ENCODE measurements around the gene PANX1. TPM values are rescaled to one million over a fixed set of nuclear protein-coding genes. Genes with fewer than 3 reads are reported as not detected.

The PANX1 gene
- total RNA-seq, 1 experiment from 2014 or later = 62.9 TPM

DNA sequence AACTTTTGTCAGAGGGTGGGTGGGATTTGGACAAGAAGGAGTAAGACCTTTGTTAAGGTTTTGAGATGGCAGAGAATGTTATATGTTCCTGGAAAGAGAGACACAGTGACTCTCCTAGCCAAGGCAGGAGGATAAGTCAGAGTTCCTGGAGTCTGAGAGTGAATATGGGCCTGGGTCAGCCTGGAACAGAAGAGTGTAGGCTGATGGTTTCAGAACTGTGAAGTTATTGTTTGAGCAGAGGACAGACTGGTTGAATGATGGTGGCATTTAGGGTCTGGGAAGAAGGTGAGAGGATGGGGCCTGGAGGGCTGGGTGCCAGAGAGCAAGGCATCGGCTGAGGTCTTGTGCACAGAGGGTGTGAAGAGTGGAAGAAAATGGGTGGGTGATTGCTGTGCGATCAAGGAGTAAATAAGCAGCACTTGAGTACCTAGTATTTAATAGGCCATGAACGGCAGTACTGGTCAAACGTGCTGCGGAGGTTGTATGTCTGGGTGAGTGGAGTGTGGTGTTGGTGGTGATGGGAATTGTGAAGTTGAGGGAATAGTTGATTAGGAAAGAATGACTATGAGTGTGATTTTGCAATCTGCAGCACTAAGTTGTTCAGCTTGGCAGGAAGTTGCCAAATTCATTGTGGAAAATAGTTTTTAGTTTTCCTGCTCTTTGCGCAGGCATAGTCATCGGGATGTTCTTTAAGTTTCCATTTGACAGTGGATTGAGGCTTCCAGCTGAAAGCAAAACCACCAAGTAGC lies 1.8 kb downstream of the PANX1 start:
- Histone ChIP-seq H4K20me1 (ENCODE audit: low read length) (peaks cover 54% of the 10 kb centered on the region), H3K79me2 (ENCODE audit: low read length) (peaks cover 85% of the 10 kb centered on the region), H2AFZ (ENCODE audit: low read length) (no peak overlapping the region), H3K9me2 (replicated peaks; ENCODE audit: low read length) (no peaks in the 10 kb centered on the region), H3F3A (ENCODE audit: low read length, unreplicated experiment) (peaks cover 3% of the 10 kb centered on the region), H3K27me3 (ENCODE audit: low read length) (no peaks in the 10 kb centered on the region), H3K27ac (ENCODE audit: low read length) (peak overlapping the region; percentile 91), H3K4me1 (ENCODE audit: insufficient read depth, low read length) (peaks cover 71% of the 10 kb centered on the region), H3K4me2 (ENCODE audit: low read length) (peak overlapping the region; percentile 92), H3K9me3 (ENCODE audit: low read length) (no peaks in the 10 kb centered on the region), H3K9ac (ENCODE audit: low read length) (peak overlapping the region; percentile 96), H3K4me3 (ENCODE audit: low read length) (peak overlapping the region; percentile 94), H3K36me3 (ENCODE audit: low read depth, low read length) (no peaks in the 10 kb centered on the region)
- intact Hi-C loops (cut with micrococcal nuclease) = loop anchor here (5.0 kb wide), 1 partner anchor 193 kb away; no protein-coding TSS in a partner anchor
- ChIA-PET POLR2A (ENCODE audit: unreplicated experiment) (no interaction called here), CTCF (no interaction called here)
- TF ChIP-seq EZH2phosphoT487 (IDR thresholded peaks at IDR 0.05; ENCODE audit: borderline replicate concordance, low read length) = no peak
- no peak for TF ChIP-seq CTCF (conservative IDR thresholded peaks at IDR 0.05; ENCODE audit: low read depth, low read length)
- no peak for TF ChIP-seq EZH2 (IDR thresholded peaks at IDR 0.05; ENCODE audit: low read length, unreplicated experiment)
- peak; percentile 41 for DNase-seq
- no TSS peak for BruUV-seq (replicated peaks)
- ATAC-seq = no peak

DNA sequence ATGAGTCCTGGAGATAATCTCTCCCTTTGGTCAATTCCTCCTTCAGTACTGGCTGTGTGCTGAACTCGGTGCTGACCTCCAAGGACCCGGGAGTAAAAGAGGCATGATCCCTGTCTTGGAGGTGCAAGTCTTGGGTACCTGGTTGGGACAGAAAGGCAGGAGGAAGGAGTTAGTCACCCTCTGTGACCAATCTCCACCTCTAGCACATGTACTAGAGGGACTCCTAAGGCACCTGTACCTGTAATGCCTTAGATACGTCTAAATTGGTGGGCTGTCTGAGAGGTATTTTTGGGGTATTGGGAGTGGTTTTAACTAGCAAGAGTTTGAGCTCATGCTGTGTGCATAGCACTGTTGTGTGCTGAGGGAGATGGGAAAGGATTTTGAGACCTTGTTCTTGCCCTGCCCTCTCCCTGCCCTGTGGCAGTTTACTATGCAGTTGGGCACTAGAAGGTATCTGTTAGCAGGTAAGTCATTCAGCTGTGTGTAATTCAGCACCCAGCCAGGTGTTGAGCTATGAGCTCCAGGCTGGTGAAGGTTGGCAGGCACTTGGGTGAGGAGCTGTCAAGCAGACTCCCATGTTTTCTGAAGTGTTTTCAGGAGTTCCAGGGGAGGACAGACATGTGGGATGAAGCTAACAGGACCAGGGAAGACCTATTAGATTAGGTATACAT lies 2.5 kb downstream of the PANX1 start:
- Histone ChIP-seq H2AFZ (ENCODE audit: low read length) (no peak overlapping the region), H3K9ac (ENCODE audit: low read length) (no peak overlapping the region), H3K4me1 (ENCODE audit: insufficient read depth, low read length) (peaks cover 78% of the 10 kb centered on the region), H3K4me2 (ENCODE audit: low read length) (peak overlapping the region; percentile 92), H4K20me1 (ENCODE audit: low read length) (peaks cover 58% of the 10 kb centered on the region), H3F3A (ENCODE audit: low read length, unreplicated experiment) (peaks cover 8% of the 10 kb centered on the region), H3K27ac (ENCODE audit: low read length) (peak overlapping the region; percentile 1; the same call in 1 of the 2 replicates), H3K27me3 (ENCODE audit: low read length) (no peaks in the 10 kb centered on the region), H3K36me3 (ENCODE audit: low read depth, low read length) (no peaks in the 10 kb centered on the region), H3K9me2 (replicated peaks; ENCODE audit: low read length) (no peaks in the 10 kb centered on the region), H3K9me3 (ENCODE audit: low read length) (no peaks in the 10 kb centered on the region), H3K79me2 (ENCODE audit: low read length) (peaks cover 91% of the 10 kb centered on the region), H3K4me3 (ENCODE audit: low read length) (peak overlapping the region; percentile 94)
- DNase-seq (no peak), ATAC-seq (no peak)
- BruUV-seq (replicated peaks) = no TSS peak
- ChIA-PET POLR2A (ENCODE audit: unreplicated experiment) (no interaction called here), CTCF (no interaction called here)
- intact Hi-C loops (cut with micrococcal nuclease) = loop anchor here (5.0 kb wide), 1 partner anchor 194 kb away; no protein-coding TSS in a partner anchor
- TF ChIP-seq EZH2phosphoT487 (IDR thresholded peaks at IDR 0.05; ENCODE audit: borderline replicate concordance, low read length) = no peak

GRCh38 chr11:94131718-94132115 lies 3.1 kb downstream of the PANX1 start:
- Histone ChIP-seq H3K9ac (ENCODE audit: low read length) (no peak overlapping the region), H3K79me2 (ENCODE audit: low read length) (peaks cover 92% of the 10 kb centered on the region), H3K27ac (ENCODE audit: low read length) (peak overlapping the region; percentile 8), H3K9me2 (replicated peaks; ENCODE audit: low read length) (no peaks in the 10 kb centered on the region), H3K27me3 (ENCODE audit: low read length) (no peaks in the 10 kb centered on the region), H4K20me1 (ENCODE audit: low read length) (peaks cover 58% of the 10 kb centered on the region), H3K9me3 (ENCODE audit: low read length) (no peaks in the 10 kb centered on the region), H3K4me3 (ENCODE audit: low read length) (peak overlapping the region; percentile 94; the same call in 1 of the 2 replicates), H2AFZ (ENCODE audit: low read length) (no peak overlapping the region), H3K4me2 (ENCODE audit: low read length) (peak overlapping the region; percentile 92), H3F3A (ENCODE audit: low read length, unreplicated experiment) (peaks cover 8% of the 10 kb centered on the region), H3K4me1 (ENCODE audit: insufficient read depth, low read length) (peaks cover 83% of the 10 kb centered on the region), H3K36me3 (ENCODE audit: low read depth, low read length) (no peaks in the 10 kb centered on the region)
- intact Hi-C loops (cut with micrococcal nuclease) = loop anchor here (5.0 kb wide), 1 partner anchor 194 kb away; no protein-coding TSS in a partner anchor
- DNase-seq (no peak), ATAC-seq (no peak)
- BruUV-seq (replicated peaks) = no TSS peak
- no peak for TF ChIP-seq EZH2 (IDR thresholded peaks at IDR 0.05; ENCODE audit: low read length, unreplicated experiment)
- no peak for TF ChIP-seq EZH2phosphoT487 (IDR thresholded peaks at IDR 0.05; ENCODE audit: borderline replicate concordance, low read length)
- TF ChIP-seq CTCF (conservative IDR thresholded peaks at IDR 0.05; ENCODE audit: low read depth, low read length) = no peak
- ChIA-PET CTCF (no interaction called here), POLR2A (ENCODE audit: unreplicated experiment) (no interaction called here)
